GM19240 (cell line): ENCODE data around the gene RAB40B.

Experiments
- DNase-seq: peaks from one replicate; pipeline ENCODE4 v3.0.0; 2011; ENCODE audit warnings: low spot score; ENCODE audit not compliant: insufficient read length

The RAB40B gene

GRCh38 chr17:82616021-82616711, 82.3 kb downstream of the RAB40B start:
- DNase-seq = no peak

- DNase-seq = no peak
Observed at GRCh38 chr17:82615084-82616020, 83.1 kb downstream of the RAB40B start.

- DNase-seq = no peak
Observed at GRCh38 chr17:82614095-82614631, 84.3 kb downstream of the RAB40B start.

GRCh38 chr17:82613283-82614094, 85.0 kb downstream of the RAB40B start:
- DNase-seq = no peak

GRCh38 chr17:82611140-82612058, 87.1 kb downstream of the RAB40B start:
- no peak for DNase-seq

- no peak for DNase-seq
Observed at GRCh38 chr17:82609655-82610054, 88.8 kb downstream of the RAB40B start.

- DNase-seq = no peak
Observed at GRCh38 chr17:82608816-82609215, 89.7 kb downstream of the RAB40B start.

- no peak for DNase-seq
Observed at GRCh38 chr17:82605939-82606600, 92.4 kb downstream of the RAB40B start.
